Keratinocyte (primary cell): Measurements from ENCODE around the gene CACNB4. TPM values are rescaled to one million over a fixed set of nuclear protein-coding genes. Genes with fewer than 3 reads are reported as not detected.

ENCODE experiments used
- DNase-seq: peaks from one replicate; pipeline ENCODE4 v3.0.0-alpha.2; 2011; ENCODE audit warnings: low read depth, missing footprints, low spot score
- FAIRE-seq: peaks from 2 replicates; lab custom pipeline; 2011; peaks lifted over from hg19 to GRCh38; lab: Jason Lieb, UNC
- H2AFZ ChIP-seq: 2 replicates; pipeline ENCODE4 v1.6.0; 2012; ENCODE audit warnings: low read length, control low read depth, inconsistent platforms; ENCODE audit not compliant: control insufficient read depth
- H3K27ac ChIP-seq: 2 replicates; pipeline ENCODE4 v1.5.1; 2011; ENCODE audit warnings: low read length; ENCODE audit not compliant: control insufficient read depth, insufficient read depth
- H3K27me3 ChIP-seq: 3 replicates; pipeline ENCODE4 v1.6.0; 2011; ENCODE audit warnings: low read length; ENCODE audit not compliant: control insufficient read depth, insufficient read depth; ENCODE audit errors: extremely low read depth
- H3K36me3 ChIP-seq, 2 experiments: 2 replicates in 1 of 2; 3 replicates in 1 of 2; pipeline ENCODE4 v1.5.1; 2011; ENCODE audit warnings: low read length in 2 of 2, mild to moderate bottlenecking in 1 of 2; ENCODE audit not compliant: control insufficient read depth in 2 of 2, insufficient read depth in 2 of 2; ENCODE audit errors: extremely low read depth in 1 of 2
- H3K4me1 ChIP-seq: 3 replicates; pipeline ENCODE4 v1.5.1; 2011; ENCODE audit warnings: low read length; ENCODE audit not compliant: control insufficient read depth, insufficient read depth; ENCODE audit errors: extremely low read depth
- H3K4me2 ChIP-seq: 3 replicates; pipeline ENCODE4 v1.6.0; 2011; ENCODE audit warnings: low read depth, low read length; ENCODE audit not compliant: control insufficient read depth, insufficient read depth; ENCODE audit errors: extremely low read depth
- H3K4me3 ChIP-seq, 3 experiments: fragments of 200-600 bp in 1 of 3; sonication (generic) in 1 of 3; 2 replicates in 2 of 3; 3 replicates in 1 of 3; pipeline ENCODE4 v1.5.1; 2011 to 2016; ENCODE audit warnings: low read length in 3 of 3, mild to moderate bottlenecking in 3 of 3, control low read depth in 2 of 3, inconsistent platforms in 1 of 3, low read depth in 1 of 3, mixed read lengths in 1 of 3, mixed run types in 1 of 3, moderate library complexity in 1 of 3; ENCODE audit not compliant: control insufficient read depth in 2 of 3, insufficient read depth in 2 of 3; ENCODE audit errors: extremely low read depth in 1 of 3
- H3K79me2 ChIP-seq: 2 replicates; pipeline ENCODE4 v1.6.0; 2012; ENCODE audit warnings: low read length; ENCODE audit not compliant: control insufficient read depth, insufficient read depth
- H3K9ac ChIP-seq: 3 replicates; pipeline ENCODE4 v1.6.0; 2011; ENCODE audit warnings: low read length; ENCODE audit not compliant: control insufficient read depth, insufficient read depth; ENCODE audit errors: extremely low read depth
- H3K9me1 ChIP-seq: 3 replicates; pipeline ENCODE4 v1.6.0; 2011; ENCODE audit warnings: low read length; ENCODE audit not compliant: control insufficient read depth, insufficient read depth; ENCODE audit errors: extremely low read depth
- H3K9me3 ChIP-seq: 2 replicates; pipeline ENCODE4 v1.5.1; 2012; ENCODE audit warnings: low read depth, low read length; ENCODE audit not compliant: control insufficient read depth
- H4K20me1 ChIP-seq: 3 replicates; pipeline ENCODE4 v1.6.0; 2011; ENCODE audit warnings: low read length; ENCODE audit not compliant: control insufficient read depth, insufficient read depth; ENCODE audit errors: extremely low read depth
- EZH2 ChIP-seq: IDR thresholded peaks from one replicate; pipeline ENCODE4 v1.6.1; 2012; ENCODE audit warnings: inconsistent platforms, mild to moderate bottlenecking, low read length, moderate library complexity
- dilution Hi-C: fragments of 300-500 bp; cut with MboI; formaldehyde crosslinking; loops from one replicate; pipeline ENCODE4 v1.7.0; 2020; ENCODE audit warnings: low sequenced_read_pairs; ENCODE audit not compliant: extremely low pct_ligation_motif_present
- polyA plus RNA-seq, 5 experiments: library from polyadenylated mRNA; depleted of rRNA in 3 of 5; stranded (reverse) in 3 of 5; stranded (forward) in 1 of 5; unstranded in 1 of 5; fragments of >200 nt; gene quantifications; 1 replicate in 1 of 5; 2 replicates in 3 of 5; 3 replicates in 1 of 5; pipeline versions ENCODE4 v1.2.1 to v1.2.3, GENCODE V29; 2011 to 2012; ENCODE audit warnings: missing spikeins in 2 of 5, low read depth in 1 of 5, low replicate concordance in 1 of 5
- TF ChIP-seq, protein P1 (sequence below), 3 experiments: IDR thresholded peaks in 1 of 3; conservative IDR thresholded peaks in 1 of 3; optimal IDR thresholded peaks in 1 of 3; 2 replicates in 2 of 3; 3 replicates in 1 of 3; pipeline versions ENCODE3 to v1.5.1; 2011; ENCODE audit warnings: low read length in 3 of 3, mild to moderate bottlenecking in 3 of 3, moderate library complexity in 2 of 3, control low read depth in 1 of 3, inconsistent platforms in 1 of 3; ENCODE audit not compliant: insufficient read depth in 2 of 3; ENCODE audit errors: extremely low read depth in 1 of 3

The CACNB4 gene
- polyA plus RNA-seq, 1 donor (not counting 4 experiments of a cell fraction or from before 2014, with no cell fraction given), result 0.30 TPM

DNA sequence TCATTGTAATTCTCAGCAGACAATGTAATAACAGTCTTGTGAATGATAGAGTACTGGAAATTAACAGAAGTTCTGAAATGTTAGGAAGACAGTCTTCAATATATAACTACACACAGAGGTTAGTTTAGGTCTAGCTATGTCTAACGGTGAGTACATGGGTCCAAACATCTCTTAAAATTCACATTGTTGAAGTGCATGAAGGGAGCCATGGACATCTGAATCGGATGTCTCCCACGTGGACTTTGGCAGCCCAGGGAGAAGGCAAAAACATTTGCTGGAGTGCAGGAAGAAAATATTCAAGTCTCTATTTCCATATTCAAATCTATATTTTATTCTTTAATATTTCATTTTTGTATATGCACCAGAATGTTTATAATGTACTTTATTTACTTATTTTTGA lies 34.8 kb downstream of the CACNB4 start:
- DNase-seq, result no peak
- dilution Hi-C loops, result no loop called here
- Histone ChIP-seq H3K9me3 (no peaks in the 10 kb centered on the region), H3K9me1 (no peaks in the 10 kb centered on the region), H3K27ac (no peak overlapping the region), H3K4me2 (no peak overlapping the region), H3K9ac (no peak overlapping the region), H2AFZ (no peak overlapping the region), H3K4me1 (peaks cover 7% of the 10 kb centered on the region), H3K4me3 (no peak overlapping the region), H3K79me2 (no peaks in the 10 kb centered on the region), H4K20me1 (no peaks in the 10 kb centered on the region), H3K27me3 (peaks cover 10% of the 10 kb centered on the region), H3K36me3 (no peaks in the 10 kb centered on the region)
- no peak for FAIRE-seq
- TF ChIP-seq, protein P1, sequence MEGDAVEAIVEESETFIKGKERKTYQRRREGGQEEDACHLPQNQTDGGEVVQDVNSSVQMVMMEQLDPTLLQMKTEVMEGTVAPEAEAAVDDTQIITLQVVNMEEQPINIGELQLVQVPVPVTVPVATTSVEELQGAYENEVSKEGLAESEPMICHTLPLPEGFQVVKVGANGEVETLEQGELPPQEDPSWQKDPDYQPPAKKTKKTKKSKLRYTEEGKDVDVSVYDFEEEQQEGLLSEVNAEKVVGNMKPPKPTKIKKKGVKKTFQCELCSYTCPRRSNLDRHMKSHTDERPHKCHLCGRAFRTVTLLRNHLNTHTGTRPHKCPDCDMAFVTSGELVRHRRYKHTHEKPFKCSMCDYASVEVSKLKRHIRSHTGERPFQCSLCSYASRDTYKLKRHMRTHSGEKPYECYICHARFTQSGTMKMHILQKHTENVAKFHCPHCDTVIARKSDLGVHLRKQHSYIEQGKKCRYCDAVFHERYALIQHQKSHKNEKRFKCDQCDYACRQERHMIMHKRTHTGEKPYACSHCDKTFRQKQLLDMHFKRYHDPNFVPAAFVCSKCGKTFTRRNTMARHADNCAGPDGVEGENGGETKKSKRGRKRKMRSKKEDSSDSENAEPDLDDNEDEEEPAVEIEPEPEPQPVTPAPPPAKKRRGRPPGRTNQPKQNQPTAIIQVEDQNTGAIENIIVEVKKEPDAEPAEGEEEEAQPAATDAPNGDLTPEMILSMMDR (optimal IDR thresholded peaks at IDR 0.05 in 1 of 3, IDR thresholded peaks at IDR 0.05 in 1 of 3, conservative IDR thresholded peaks at IDR 0.05 in 1 of 3; ENCODE audit: extremely low read depth in 1 of 3, insufficient read depth in 2 of 3, low read length in 3 of 3), result no peak
- TF ChIP-seq EZH2, result no peak

DNA sequence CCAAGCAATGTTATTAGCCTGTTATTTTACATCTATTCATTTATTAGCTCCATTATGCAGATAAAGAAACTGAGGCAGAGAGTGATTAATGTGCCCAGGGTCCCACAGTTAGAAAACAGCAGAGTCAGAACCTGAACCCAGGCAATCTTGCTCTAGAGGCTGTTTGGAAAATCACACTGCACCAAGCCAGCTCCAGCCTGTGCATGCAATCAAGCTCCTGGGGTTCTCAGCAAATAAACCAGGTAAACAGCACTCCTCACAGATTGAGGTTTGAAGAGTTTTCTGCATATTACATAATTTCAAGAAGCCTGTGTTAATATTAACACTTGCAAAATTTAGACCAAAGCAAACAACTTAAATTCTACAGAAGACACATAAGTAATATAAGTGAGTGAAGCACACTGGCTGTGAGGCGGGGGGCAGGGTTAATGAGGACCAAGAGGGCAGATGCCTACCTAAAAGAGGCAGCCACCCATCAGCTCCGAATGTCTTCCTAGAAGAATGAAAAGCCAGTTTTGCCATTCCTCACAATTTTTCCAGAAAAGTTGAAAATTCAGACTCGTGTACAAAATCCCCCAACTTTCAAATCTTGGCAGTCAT lies 35.4 kb downstream of the CACNB4 start:
- FAIRE-seq, result no peak
- Histone ChIP-seq H3K4me3 (no peak overlapping the region), H3K4me2 (no peak overlapping the region), H3K36me3 (no peaks in the 10 kb centered on the region), H3K9me1 (no peaks in the 10 kb centered on the region), H4K20me1 (no peaks in the 10 kb centered on the region), H3K9ac (no peak overlapping the region), H3K27ac (no peak overlapping the region), H3K4me1 (peaks cover 7% of the 10 kb centered on the region), H3K79me2 (no peaks in the 10 kb centered on the region), H3K9me3 (peaks cover 3% of the 10 kb centered on the region), H3K27me3 (peaks cover 8% of the 10 kb centered on the region), H2AFZ (no peak overlapping the region)
- dilution Hi-C loops, result no loop called here
- no peak for DNase-seq
- TF ChIP-seq, protein P1 (optimal IDR thresholded peaks at IDR 0.05 in 1 of 3, IDR thresholded peaks at IDR 0.05 in 1 of 3, conservative IDR thresholded peaks at IDR 0.05 in 1 of 3; ENCODE audit: extremely low read depth in 1 of 3, insufficient read depth in 2 of 3, low read length in 3 of 3), result no peak
- TF ChIP-seq EZH2, result no peak
